Measurements from ENCODE around the gene TMEM178B. TPM values are rescaled to one million over a fixed set of nuclear protein-coding genes. Genes with fewer than 3 reads are reported as not detected.

TMEM178B gene
- total and polyA plus RNA-seq, 9 donors = 0.10 to 1.6 (median 0.30) TPM

GRCh38 chr7:141071260-141071854 lies 2.5 kb upstream of the TMEM178B start:
- TF ChIP-seq CTCF (IDR thresholded peaks at IDR 0.05) (no peak), EP300 (IDR thresholded peaks at IDR 0.05) (no peak), POLR2A (IDR thresholded peaks at IDR 0.05) (no peak)
- H3K36me3 ChIP-seq = no peaks in the 10 kb centered on the region
- intact Hi-C loops (cut with DNase I) = no loop called here
- peak overlapping the region; percentile 37 for H3K4me3 ChIP-seq
- peak in 2 of 5 donors; percentile 23 to 48 for DNase-seq
- H3K27me3 ChIP-seq = no peaks in the 10 kb centered on the region
- no peaks in the 10 kb centered on the region for H3K9me3 ChIP-seq
- no peak overlapping the region for H3K27ac ChIP-seq
- 1% methylated on average over 29 to 30 of the region's 30 CpGs for WGBS, 3 donors
- peaks cover 12% of the 10 kb centered on the region for H3K4me1 ChIP-seq (ENCODE audit: insufficient read depth)

- Histone ChIP-seq H3K9me3 (no peaks in the 10 kb centered on the region), H3K4me1 (ENCODE audit: insufficient read depth) (peaks cover 12% of the 10 kb centered on the region), H3K27me3 (no peaks in the 10 kb centered on the region), H3K4me3 (peak overlapping the region; percentile 37), H3K27ac (no peak overlapping the region), H3K36me3 (no peaks in the 10 kb centered on the region)
- no peak for TF ChIP-seq EP300 (IDR thresholded peaks at IDR 0.05)
- no peak for TF ChIP-seq POLR2A (IDR thresholded peaks at IDR 0.05)
- TF ChIP-seq CTCF (IDR thresholded peaks at IDR 0.05) = no peak
- DNase-seq = no peak
- intact Hi-C loops (cut with DNase I) = no loop called here
- 0 to 1% (median 1%) methylated on average over 21 of the region's 21 CpGs for WGBS, 3 donors
Measured at GRCh38 chr7:141071855-141072547, 1.9 kb upstream of the TMEM178B start.

GRCh38 chr7:141072548-141073172 lies 1.2 kb upstream of the TMEM178B start:
- Histone ChIP-seq H3K36me3 (no peaks in the 10 kb centered on the region), H3K27ac (no peak overlapping the region), H3K27me3 (no peaks in the 10 kb centered on the region), H3K9me3 (no peaks in the 10 kb centered on the region), H3K4me3 (peak overlapping the region; percentile 37), H3K4me1 (ENCODE audit: insufficient read depth) (peaks cover 12% of the 10 kb centered on the region)
- TF ChIP-seq EP300 (IDR thresholded peaks at IDR 0.05) (no peak), POLR2A (IDR thresholded peaks at IDR 0.05) (no peak), CTCF (IDR thresholded peaks at IDR 0.05) (no peak)
- peak in 4 of 5 donors; percentile 15 to 66 (median 32) for DNase-seq
- intact Hi-C loops (cut with DNase I) = no loop called here
- WGBS, 3 donors = 0% methylated on average over 43 to 61 of the region's 61 CpGs

- Histone ChIP-seq H3K4me1 (ENCODE audit: insufficient read depth) (peaks cover 12% of the 10 kb centered on the region), H3K9me3 (no peaks in the 10 kb centered on the region), H3K27me3 (no peaks in the 10 kb centered on the region), H3K27ac (no peak overlapping the region), H3K36me3 (no peaks in the 10 kb centered on the region), H3K4me3 (peak overlapping the region; percentile 37)
- intact Hi-C loops (cut with DNase I) = no loop called here
- TF ChIP-seq POLR2A (IDR thresholded peaks at IDR 0.05) (no peak), EP300 (IDR thresholded peaks at IDR 0.05) (no peak), CTCF (IDR thresholded peaks at IDR 0.05) (no peak)
- peak in 2 of 5 donors; percentile 31 to 47 for DNase-seq
- 1 to 2% (median 1%) methylated on average over 18 to 60 of the region's 60 CpGs for WGBS, 3 donors
Measured at GRCh38 chr7:141073173-141073640, 657 bp upstream of the TMEM178B start.

All from ovary (tissue), 9 donors.